ENCODE measurements around the gene RFX3. TPM values are rescaled to one million over a fixed set of nuclear protein-coding genes. Genes with fewer than 3 reads are reported as not detected.

Gene RFX3
- total RNA-seq, 4 donors from 2014 or later = 0.91 to 6.5 (median 3.3) TPM

DNA sequence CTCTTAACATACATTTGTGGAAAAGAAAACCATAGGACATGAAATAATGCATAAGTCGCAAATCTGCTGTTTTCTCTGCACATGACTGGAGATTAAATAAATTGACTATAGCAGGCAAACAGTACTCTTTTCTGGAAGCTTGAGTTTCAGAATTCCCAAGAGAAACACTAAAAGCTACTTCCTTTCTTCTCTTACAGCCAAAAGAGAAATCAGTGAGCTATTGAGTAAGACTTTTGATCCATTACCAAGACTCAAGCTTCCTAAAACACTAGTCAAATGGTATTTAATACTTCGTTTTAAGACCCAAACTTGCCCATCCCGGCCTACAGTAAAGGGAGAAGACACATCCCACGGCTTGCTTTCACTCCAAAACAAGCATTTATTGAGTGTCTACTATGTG lies 346.1 kb downstream of the RFX3 start:
- peaks cover 6 to 12% (median 7%) of the 10 kb centered on the region in 3 donors for H3K4me1 ChIP-seq
- TF ChIP-seq, protein P1, sequence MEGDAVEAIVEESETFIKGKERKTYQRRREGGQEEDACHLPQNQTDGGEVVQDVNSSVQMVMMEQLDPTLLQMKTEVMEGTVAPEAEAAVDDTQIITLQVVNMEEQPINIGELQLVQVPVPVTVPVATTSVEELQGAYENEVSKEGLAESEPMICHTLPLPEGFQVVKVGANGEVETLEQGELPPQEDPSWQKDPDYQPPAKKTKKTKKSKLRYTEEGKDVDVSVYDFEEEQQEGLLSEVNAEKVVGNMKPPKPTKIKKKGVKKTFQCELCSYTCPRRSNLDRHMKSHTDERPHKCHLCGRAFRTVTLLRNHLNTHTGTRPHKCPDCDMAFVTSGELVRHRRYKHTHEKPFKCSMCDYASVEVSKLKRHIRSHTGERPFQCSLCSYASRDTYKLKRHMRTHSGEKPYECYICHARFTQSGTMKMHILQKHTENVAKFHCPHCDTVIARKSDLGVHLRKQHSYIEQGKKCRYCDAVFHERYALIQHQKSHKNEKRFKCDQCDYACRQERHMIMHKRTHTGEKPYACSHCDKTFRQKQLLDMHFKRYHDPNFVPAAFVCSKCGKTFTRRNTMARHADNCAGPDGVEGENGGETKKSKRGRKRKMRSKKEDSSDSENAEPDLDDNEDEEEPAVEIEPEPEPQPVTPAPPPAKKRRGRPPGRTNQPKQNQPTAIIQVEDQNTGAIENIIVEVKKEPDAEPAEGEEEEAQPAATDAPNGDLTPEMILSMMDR (IDR thresholded peaks at IDR 0.05) = no peak
- TF ChIP-seq POLR2A (IDR thresholded peaks at IDR 0.05) = no peak
- H3K27me3 ChIP-seq = peaks cover 0 to 33% (median 3%) of the 10 kb centered on the region in 4 donors
- H3K4me3 ChIP-seq = no peak overlapping the region
- no peak overlapping the region for H3K27ac ChIP-seq
- intact Hi-C loops (cut with DNase I) = loop anchor here (5.0 kb wide), 1 partner anchor 322 kb away; no protein-coding TSS in a partner anchor
- no peak for DNase-seq
- no peaks in the 10 kb centered on the region for H3K9me3 ChIP-seq
- no peaks in the 10 kb centered on the region for H3K36me3 ChIP-seq
- 65 to 89% methylated on average over 4 of the region's 4 CpGs for WGBS, 2 donors

DNA sequence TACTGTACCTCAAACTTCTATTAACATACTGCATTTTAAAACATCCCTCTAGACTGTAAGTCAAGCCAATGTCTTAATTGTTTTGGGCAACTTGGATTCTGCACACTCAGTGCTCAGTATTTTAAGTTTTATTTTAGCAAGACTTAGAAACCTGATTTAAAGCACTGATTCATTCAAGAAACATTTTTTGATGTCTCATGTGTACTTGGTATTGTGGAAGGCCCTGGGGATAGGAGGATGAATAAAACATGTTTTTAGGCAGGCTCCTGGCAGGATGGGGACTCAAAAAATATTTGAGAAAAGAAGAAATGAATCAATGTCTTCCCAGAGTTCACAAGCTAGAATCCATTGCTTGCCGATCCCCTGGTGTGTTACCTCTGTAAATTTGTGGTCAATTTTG lies 347.9 kb downstream of the RFX3 start:
- peaks cover 0 to 33% (median 3%) of the 10 kb centered on the region in 4 donors for H3K27me3 ChIP-seq
- TF ChIP-seq POLR2A (IDR thresholded peaks at IDR 0.05) = no peak
- TF ChIP-seq, protein P1 (IDR thresholded peaks at IDR 0.05) = no peak
- H3K9me3 ChIP-seq = no peaks in the 10 kb centered on the region
- H3K4me3 ChIP-seq = no peak overlapping the region
- no peak for DNase-seq
- no peaks in the 10 kb centered on the region for H3K36me3 ChIP-seq
- WGBS, 2 donors = 68 to 91% methylated on average over 1 of the region's 1 CpG
- no peak overlapping the region for H3K27ac ChIP-seq
- intact Hi-C loops (cut with DNase I) = loop anchor here (5.0 kb wide), 1 partner anchor 321 kb away; no protein-coding TSS in a partner anchor
- peaks cover 6 to 12% (median 7%) of the 10 kb centered on the region in 3 donors for H3K4me1 ChIP-seq

DNA sequence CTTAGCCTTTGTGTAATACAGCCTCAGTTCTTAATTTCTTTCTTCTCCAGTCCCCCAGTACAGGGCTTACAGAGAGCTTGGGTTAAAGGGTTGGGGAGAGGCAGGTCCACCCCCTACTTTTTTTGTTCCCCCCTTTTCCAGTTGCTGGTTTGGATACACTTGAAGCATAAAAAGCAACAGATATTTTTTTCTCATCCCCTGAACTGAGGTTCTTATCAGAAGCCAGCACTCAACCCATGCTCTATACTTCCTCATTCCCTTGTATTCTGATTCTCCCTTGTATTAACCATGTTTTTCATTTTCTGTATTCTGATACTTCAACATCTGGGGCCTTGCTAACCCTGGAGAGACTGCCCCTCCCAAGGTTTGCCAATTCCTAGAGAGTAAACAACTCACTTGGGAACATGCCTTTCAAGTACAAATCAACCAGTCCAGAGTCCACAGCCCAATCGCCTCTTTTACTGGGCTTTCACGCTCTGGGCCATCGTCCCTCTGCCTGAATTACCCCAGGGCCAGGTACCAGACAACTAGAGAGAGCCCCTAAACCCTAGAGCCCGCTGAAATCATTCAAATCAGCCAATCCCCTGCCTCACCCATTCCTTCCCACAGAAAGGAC lies 348.5 kb downstream of the RFX3 start:
- H3K4me3 ChIP-seq = no peak overlapping the region
- no peaks in the 10 kb centered on the region for H3K9me3 ChIP-seq
- no peaks in the 10 kb centered on the region for H3K36me3 ChIP-seq
- intact Hi-C loops (cut with DNase I) = loop anchor here (5.0 kb wide), 1 partner anchor 320 kb away; no protein-coding TSS in a partner anchor
- no peak overlapping the region for H3K27ac ChIP-seq
- peaks cover 6 to 12% (median 7%) of the 10 kb centered on the region in 3 donors for H3K4me1 ChIP-seq
- TF ChIP-seq, protein P1 (IDR thresholded peaks at IDR 0.05) = no peak
- no peak for TF ChIP-seq POLR2A (IDR thresholded peaks at IDR 0.05)
- WGBS, 2 donors = 67 to 79% methylated on average over 1 to 4 of the region's 4 CpGs
- DNase-seq = no peak
- peaks cover 0 to 26% (median 3%) of the 10 kb centered on the region in 4 donors for H3K27me3 ChIP-seq

DNA sequence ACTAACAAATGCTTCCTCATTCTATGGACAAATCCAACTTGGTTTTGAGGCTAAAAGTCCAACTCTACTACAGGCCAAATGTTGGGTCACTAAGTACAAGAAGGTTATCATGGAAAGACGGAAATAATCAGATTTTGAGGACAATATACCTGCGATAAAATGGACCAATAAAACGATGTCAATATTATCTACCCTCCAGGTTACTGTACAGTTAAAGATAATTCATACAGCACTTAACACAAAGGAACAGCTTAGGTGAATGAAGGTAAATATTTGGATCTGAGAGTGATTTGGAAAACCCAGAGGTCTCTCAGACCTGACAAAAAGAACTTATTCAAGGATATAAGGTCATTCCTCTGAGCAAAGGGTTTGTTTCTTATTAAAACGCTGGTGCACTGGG lies 352.4 kb downstream of the RFX3 start:
- Histone ChIP-seq H3K4me3 (no peak overlapping the region), H3K27me3 (peaks cover 0 to under 1% (median 0%) of the 10 kb centered on the region in 4 donors), H3K27ac (no peak overlapping the region), H3K36me3 (no peaks in the 10 kb centered on the region), H3K4me1 (no peaks in the 10 kb centered on the region), H3K9me3 (no peaks in the 10 kb centered on the region)
- no peak for DNase-seq
- 63 to 77% methylated on average over 4 of the region's 4 CpGs for WGBS, 2 donors
- TF ChIP-seq, protein P1 (IDR thresholded peaks at IDR 0.05) = no peak
- no peak for TF ChIP-seq POLR2A (IDR thresholded peaks at IDR 0.05)
- intact Hi-C loops (cut with DNase I) = no loop called here

DNA sequence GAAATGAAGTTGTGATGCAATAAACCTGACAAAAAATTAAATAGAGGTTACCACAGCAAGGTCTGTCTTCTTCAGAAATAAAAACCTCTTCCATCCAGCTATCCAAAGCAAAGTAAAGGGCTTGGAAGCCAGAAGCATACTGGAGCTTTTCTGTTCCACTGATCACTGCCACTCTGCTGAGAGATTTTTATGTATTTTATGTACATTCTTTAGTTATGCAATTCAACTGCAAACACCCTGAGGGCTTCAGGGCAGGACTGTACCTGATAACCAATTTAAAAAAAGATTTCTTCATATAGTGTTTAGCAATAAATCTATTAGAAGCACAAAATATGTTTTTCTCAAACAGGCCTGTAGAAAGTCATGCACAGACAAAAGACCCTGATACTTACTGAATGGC lies 355.0 kb downstream of the RFX3 start:
- no peak for TF ChIP-seq POLR2A (IDR thresholded peaks at IDR 0.05)
- TF ChIP-seq, protein P1 (IDR thresholded peaks at IDR 0.05) = no peak
- peaks cover 0 to 7% (median 0%) of the 10 kb centered on the region in 4 donors for H3K27me3 ChIP-seq
- no peak for DNase-seq
- no peak overlapping the region for H3K27ac ChIP-seq
- intact Hi-C loops (cut with DNase I) = no loop called here
- H3K36me3 ChIP-seq = no peaks in the 10 kb centered on the region
- H3K9me3 ChIP-seq = no peaks in the 10 kb centered on the region
- no peak overlapping the region for H3K4me3 ChIP-seq
- H3K4me1 ChIP-seq = no peaks in the 10 kb centered on the region

All from esophagus squamous epithelium (tissue), 5 donors.